HL-60 (cell line): ENCODE results near the gene ANKRD1.

Source experiments
- GABPA ChIP-seq: IDR thresholded peaks from 2 replicates; pipeline ENCODE4 v1.6.1; 2012; ENCODE audit warnings: low read depth
- POLR2AphosphoS5 ChIP-seq: IDR thresholded peaks from 2 replicates; pipeline ENCODE4 v1.6.1; 2012; ENCODE audit warnings: low read depth
- REST ChIP-seq: IDR thresholded peaks from 2 replicates; pipeline ENCODE4 v1.6.1; 2012; ENCODE audit warnings: low read depth; ENCODE audit not compliant: insufficient replicate concordance
- SPI1 ChIP-seq: IDR thresholded peaks from 2 replicates; pipeline ENCODE4 v1.6.1; 2012; ENCODE audit warnings: low read depth, mild to moderate bottlenecking, borderline replicate concordance
- TF ChIP-seq, protein P1 (sequence below): IDR thresholded peaks from one replicate; pipeline ENCODE4 v1.5.1; 2011; ENCODE audit warnings: low read length, control low read depth, inconsistent platforms; ENCODE audit not compliant: insufficient read depth

DNA sequence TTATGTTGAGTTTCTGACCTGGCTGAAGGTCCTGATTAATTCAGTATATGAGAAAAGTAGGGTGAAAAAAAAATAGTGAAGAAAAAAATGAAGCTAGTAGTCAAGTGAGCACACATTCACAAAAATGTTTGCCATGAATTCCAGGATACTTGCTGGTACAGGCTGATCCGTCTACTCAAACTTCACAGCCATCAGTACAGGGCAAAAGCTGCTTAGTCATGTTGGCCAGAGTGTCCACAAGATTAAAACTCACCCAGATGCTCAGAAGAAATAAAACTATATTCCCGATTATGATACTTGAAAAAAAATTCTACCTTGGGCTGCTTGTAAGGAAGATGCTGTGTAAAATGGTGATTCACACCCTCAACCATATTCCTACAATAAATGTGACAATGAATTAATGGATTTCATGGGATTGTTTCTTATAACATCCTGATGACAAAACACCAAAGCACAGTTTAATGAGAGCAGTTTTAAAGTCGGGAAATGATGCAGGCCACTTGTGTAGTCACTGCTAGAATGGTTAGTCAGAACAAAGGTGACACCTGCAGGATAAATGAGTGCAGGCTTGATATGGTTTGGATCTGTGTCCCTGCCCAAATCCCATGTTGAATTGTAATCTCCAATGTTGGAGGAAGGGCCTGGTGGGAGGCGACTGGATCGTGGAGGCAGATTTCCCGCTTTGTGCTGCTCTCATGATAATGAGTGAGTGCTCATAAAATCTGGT is 49.2 kb upstream of the ANKRD1 start:
- TF ChIP-seq, protein P1, sequence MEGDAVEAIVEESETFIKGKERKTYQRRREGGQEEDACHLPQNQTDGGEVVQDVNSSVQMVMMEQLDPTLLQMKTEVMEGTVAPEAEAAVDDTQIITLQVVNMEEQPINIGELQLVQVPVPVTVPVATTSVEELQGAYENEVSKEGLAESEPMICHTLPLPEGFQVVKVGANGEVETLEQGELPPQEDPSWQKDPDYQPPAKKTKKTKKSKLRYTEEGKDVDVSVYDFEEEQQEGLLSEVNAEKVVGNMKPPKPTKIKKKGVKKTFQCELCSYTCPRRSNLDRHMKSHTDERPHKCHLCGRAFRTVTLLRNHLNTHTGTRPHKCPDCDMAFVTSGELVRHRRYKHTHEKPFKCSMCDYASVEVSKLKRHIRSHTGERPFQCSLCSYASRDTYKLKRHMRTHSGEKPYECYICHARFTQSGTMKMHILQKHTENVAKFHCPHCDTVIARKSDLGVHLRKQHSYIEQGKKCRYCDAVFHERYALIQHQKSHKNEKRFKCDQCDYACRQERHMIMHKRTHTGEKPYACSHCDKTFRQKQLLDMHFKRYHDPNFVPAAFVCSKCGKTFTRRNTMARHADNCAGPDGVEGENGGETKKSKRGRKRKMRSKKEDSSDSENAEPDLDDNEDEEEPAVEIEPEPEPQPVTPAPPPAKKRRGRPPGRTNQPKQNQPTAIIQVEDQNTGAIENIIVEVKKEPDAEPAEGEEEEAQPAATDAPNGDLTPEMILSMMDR = no peak
- no peak for TF ChIP-seq GABPA
- TF ChIP-seq REST = no peak
- no peak for TF ChIP-seq POLR2AphosphoS5
- TF ChIP-seq SPI1 = no peak
